HG03565 (cell line): ENCODE measurements around the gene HEATR9.

Source experiments
- ATAC-seq: cut with Tn5 transposase; IDR thresholded peaks from one replicate; pipeline ENCODE4 v1.9.1; 2021; ENCODE audit warnings: mild to moderate bottlenecking, moderate library complexity; ENCODE audit not compliant: unreplicated experiment

Gene HEATR9

GRCh38 chr17:35865412-35866340 lies 3.0 kb downstream of the HEATR9 start:
- ATAC-seq: no peak

DNA sequence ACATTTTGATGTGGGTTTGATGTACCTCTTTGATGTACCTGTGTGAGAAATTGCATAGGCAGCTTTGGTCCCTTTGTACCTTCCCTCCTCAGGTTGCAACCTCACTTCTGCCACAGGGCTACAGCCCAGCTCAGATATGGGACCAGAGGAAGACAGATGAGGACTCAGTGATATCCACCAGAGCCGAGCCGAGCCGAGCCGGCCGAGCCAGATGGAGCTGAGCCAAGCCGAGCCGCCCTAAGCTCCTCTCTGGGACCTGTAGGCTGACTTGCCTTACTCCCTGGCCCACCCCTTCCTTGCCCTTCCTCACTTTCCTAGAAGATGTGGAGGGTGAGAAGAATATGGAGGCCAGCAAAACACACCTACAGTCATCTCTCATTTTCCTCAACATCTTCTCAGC lies 3.8 kb downstream of the HEATR9 start:
- ATAC-seq: no peak

GRCh38 chr17:35856603-35857002 lies 12.1 kb downstream of the HEATR9 start:
- no peak for ATAC-seq

GRCh38 chr17:35855965-35856364 lies 12.7 kb downstream of the HEATR9 start:
- ATAC-seq: no peak

DNA sequence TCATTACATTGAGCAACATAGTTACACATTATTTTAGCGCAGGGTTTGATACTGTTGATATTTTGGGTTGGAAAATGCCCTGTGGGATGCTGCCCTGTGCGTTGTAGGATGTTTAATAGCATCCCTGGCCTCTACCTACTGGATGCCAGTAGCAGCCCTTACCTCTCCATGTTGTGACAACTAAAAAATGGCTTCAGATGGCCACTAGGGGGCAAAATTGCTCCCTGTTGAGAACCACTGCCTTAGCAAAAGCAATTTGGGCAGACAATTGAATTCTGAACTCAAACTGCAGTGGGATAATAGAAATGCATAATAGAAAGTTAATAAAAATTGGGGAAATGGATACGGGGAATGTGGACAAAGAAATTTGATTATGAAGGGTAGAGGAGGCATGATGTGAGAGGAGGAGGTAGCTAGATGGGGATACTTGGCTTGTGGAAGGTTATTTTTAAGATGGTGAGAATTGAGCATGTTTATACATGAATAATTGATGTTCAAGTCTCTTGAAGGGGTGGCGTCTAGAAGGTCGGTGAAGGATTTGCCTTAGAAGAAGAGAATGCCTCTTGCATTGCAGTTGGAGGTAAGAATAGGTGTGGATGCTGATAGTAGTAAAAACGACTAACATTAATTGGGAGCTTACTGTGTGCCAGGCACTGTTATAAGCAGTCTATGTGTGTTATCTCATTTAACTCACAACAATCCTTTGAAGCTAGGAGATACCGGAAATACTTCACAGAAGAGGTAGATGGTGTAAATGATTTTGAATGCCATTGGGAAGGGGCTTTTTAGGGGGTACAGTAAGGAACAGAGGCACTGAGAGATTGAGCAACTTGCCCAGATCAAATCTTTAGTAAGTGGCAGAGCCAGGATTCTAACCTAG lies 19.0 kb downstream of the HEATR9 start:
- no peak for ATAC-seq

GRCh38 chr17:35847633-35848373 lies 20.9 kb downstream of the HEATR9 start:
- ATAC-seq: no peak

DNA sequence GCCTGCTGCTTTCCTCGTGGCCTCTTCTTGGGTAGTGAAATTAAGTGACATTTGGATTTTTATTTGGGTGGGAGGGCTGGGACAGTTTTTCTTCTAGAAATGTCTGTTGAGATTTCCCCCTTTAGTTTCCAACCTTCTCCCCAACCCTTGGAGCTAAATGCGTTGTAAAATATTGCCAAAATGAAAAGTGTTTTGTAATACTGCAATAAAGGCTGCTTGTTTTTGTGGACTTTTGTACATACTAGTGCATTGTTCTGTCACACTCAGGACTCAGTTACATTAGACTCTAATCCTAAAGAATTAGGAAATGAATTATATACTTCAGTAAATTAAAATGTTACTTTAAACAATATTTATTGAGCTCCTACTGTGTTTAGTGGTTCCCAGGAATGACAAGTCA lies 21.7 kb downstream of the HEATR9 start:
- no peak for ATAC-seq

DNA sequence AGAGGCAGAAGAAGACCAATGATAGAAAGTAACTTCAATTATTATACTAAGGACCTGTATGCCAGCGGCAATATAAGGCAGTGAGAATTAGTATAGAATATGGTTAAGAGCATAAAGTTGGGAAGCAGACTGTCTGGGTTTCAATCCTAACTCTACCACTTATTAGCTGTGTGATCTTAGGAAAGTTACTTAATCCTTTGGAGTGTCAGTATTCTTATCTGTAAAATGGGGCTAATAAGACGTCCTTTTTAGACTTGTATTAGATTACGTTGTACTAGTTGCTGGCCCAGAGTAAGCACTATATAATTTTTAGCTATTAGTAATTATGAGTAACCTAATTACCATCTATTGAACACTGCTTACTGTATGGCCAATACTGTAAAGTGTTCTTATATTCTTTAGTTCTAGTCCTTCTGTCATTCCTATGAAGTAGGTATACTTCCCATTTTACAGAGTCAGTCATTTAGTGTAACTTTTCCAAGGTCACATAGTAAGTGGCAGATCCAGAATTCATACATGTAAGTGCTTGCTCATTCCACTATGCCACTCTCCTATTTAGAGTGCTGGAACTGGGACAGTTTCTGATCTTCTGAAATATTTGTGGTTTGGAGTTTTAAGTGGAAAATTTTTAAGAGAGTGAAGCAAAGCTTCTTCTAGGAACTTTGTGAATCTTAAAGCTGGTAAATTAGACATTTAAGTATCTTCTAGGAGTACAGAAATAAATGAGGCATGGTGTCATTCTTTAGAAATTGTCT lies 22.5 kb downstream of the HEATR9 start:
- ATAC-seq: no peak

- ATAC-seq: no peak
Measured at GRCh38 chr17:35844547-35844946, 24.1 kb downstream of the HEATR9 start.

GRCh38 chr17:35843698-35844097 lies 25.0 kb downstream of the HEATR9 start:
- ATAC-seq: no peak

- ATAC-seq: no peak
Measured at GRCh38 chr17:35842239-35842638, 26.5 kb downstream of the HEATR9 start.

DNA sequence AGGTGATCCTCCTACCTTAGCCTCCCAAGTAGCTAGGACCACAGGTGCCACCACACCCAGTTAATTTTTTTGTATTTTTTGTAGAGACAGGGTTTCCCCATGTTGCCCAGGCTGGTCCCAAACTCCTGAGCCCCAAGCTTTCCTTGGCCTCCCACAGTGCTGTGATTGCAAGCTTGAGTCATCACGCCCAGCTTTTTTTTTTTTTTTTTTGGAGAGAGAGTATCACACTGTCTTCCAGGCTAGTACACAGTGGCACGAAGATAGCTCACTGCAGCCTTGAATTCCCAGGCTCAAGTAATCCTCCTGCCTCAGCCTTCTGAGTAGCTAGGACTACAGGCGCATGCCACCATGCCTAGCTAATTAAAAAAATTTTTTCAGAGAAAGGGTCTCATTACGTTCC lies 27.2 kb downstream of the HEATR9 start:
- ATAC-seq: no peak

DNA sequence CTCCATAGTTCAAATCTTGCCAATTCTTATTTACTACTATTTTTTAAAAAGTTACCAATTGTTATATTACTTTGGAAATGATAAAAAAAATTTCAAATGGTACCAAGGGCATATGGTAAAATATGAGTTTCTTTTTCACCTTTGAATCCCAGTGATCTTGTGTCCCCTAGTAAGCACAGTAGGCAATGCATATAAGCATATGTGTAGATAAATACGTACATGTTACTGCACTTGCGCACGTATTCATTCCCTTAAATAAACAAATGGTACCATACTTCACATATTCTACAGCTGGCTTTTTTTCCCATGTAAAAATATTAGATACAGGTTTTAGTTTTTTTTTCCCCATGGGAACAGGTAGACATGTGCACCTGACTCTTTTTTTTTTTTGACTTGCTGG lies 27.6 kb downstream of the HEATR9 start:
- no peak for ATAC-seq

- ATAC-seq: no peak
Measured at GRCh38 chr17:35825206-35825605, 43.5 kb downstream of the HEATR9 start.

- ATAC-seq: no peak
Measured at GRCh38 chr17:35821308-35821707, 47.4 kb downstream of the HEATR9 start.

- no peak for ATAC-seq
Measured at GRCh38 chr17:35819455-35819854, 49.2 kb downstream of the HEATR9 start.

DNA sequence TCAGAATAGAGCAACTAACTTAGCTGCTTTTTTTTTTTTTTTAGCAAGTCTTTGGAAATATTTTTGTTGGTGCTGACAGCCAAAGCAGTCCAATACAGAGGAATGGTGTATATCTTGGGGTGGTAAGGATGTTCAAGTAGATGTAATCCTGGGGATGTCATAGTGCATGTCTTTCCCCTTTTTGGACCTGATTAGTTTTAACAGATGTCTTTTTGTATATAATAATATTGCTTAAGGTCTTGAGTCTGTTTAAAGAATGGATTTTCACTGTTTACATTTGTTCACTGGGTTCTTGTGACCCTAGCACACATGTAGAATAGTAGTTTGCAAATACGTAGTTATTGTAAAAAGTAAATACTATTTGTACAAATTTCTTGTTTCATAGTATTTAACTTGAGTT lies 51.5 kb downstream of the HEATR9 start:
- no peak for ATAC-seq

- ATAC-seq: no peak
Measured at GRCh38 chr17:35816723-35817122, 52.0 kb downstream of the HEATR9 start.

- ATAC-seq: no peak
Measured at GRCh38 chr17:35812456-35812855, 56.2 kb downstream of the HEATR9 start.

GRCh38 chr17:35811759-35812158 lies 56.9 kb downstream of the HEATR9 start:
- ATAC-seq: no peak
